GM18870 (cell line): ENCODE results near the gene KRT31.
"Not testable (repeated sequence)": the region's sequence is repeated elsewhere in the genome, so short reads cannot be mapped to it uniquely, and the experiment has no call there.

Experiments used
- ATAC-seq: cut with Tn5 transposase; IDR thresholded peaks from one replicate; pipeline ENCODE4 v1.9.1; 2021; ENCODE audit warnings: moderate library complexity; ENCODE audit not compliant: unreplicated experiment

The KRT31 gene

GRCh38 chr17:41418116-41418860, 20.9 kb upstream of the KRT31 start:
- no peak for ATAC-seq

GRCh38 chr17:41417576-41418015, 20.2 kb upstream of the KRT31 start:
- no peak for ATAC-seq

- ATAC-seq: no peak
Measured at GRCh38 chr17:41417127-41417526, 19.7 kb upstream of the KRT31 start.

- no peak for ATAC-seq
Measured at GRCh38 chr17:41416479-41416878, 19.1 kb upstream of the KRT31 start.

GRCh38 chr17:41415833-41416335, 18.5 kb upstream of the KRT31 start:
- ATAC-seq: no peak

- no peak for ATAC-seq
Measured at GRCh38 chr17:41415411-41415810, 18.0 kb upstream of the KRT31 start.

GRCh38 chr17:41413982-41414381, 16.6 kb upstream of the KRT31 start:
- ATAC-seq: no peak

- no peak for ATAC-seq
Measured at GRCh38 chr17:41413353-41413957, 16.0 kb upstream of the KRT31 start.

- ATAC-seq: no peak
Measured at GRCh38 chr17:41411072-41411840, 13.8 kb upstream of the KRT31 start.

- no peak for ATAC-seq
Measured at GRCh38 chr17:41407226-41407625, 9.8 kb upstream of the KRT31 start.

GRCh38 chr17:41406205-41406604, 8.8 kb upstream of the KRT31 start:
- no peak for ATAC-seq

GRCh38 chr17:41404024-41404671, 6.7 kb upstream of the KRT31 start:
- ATAC-seq: no peak

- no peak for ATAC-seq
Measured at GRCh38 chr17:41403404-41404023, 6.1 kb upstream of the KRT31 start.

GRCh38 chr17:41402161-41402560, 4.8 kb upstream of the KRT31 start:
- no peak for ATAC-seq

GRCh38 chr17:41396340-41396739, 1.1 kb downstream of the KRT31 start:
- no peak for ATAC-seq

GRCh38 chr17:41395611-41396010, 1.8 kb downstream of the KRT31 start:
- no peak for ATAC-seq

GRCh38 chr17:41395044-41395443, 2.4 kb downstream of the KRT31 start:
- not testable (repeated sequence) for ATAC-seq

- ATAC-seq: no peak
Measured at GRCh38 chr17:41394254-41394996, 3.0 kb downstream of the KRT31 start.

- ATAC-seq: no peak
Measured at GRCh38 chr17:41393826-41394225, 3.6 kb downstream of the KRT31 start.

GRCh38 chr17:41393294-41393693, 4.1 kb downstream of the KRT31 start:
- ATAC-seq: no peak
